ENCODE measurements around the gene MZF1. TPM values are rescaled to one million over a fixed set of nuclear protein-coding genes. Genes with fewer than 3 reads are reported as not detected.
A peak's percentile ranks its signal among the peaks of the same experiment; 100 is the strongest.

The MZF1 gene
- total RNA-seq, 1 experiment from 2014 or later = 25.9 TPM

- ATAC-seq (no peak), DNase-seq (ENCODE audit: low read depth, low spot score) (no peak)
- Histone ChIP-seq H3K27me3 (ENCODE audit: control insufficient read depth, insufficient read depth, low read length) (no peaks in the 10 kb centered on the region), H3K27ac (ENCODE audit: low read length) (peak overlapping the region; percentile 5; the same call in 1 of the 2 replicates), H3K4me3 (ENCODE audit: low read depth in 2 of 2, low read length in 2 of 2) (no peak overlapping the region), H3K4me1 (ENCODE audit: control insufficient read depth, insufficient read depth, low read length) (peaks cover 33% of the 10 kb centered on the region), H3K36me3 (ENCODE audit: control insufficient read depth, insufficient read depth, low read length) (peaks cover 3% of the 10 kb centered on the region; the same call in 1 of the 2 replicates), H3K9me3 (ENCODE audit: control insufficient read depth, insufficient read depth, low read depth, low read length) (no peaks in the 10 kb centered on the region)
- CTCF ChIA-PET = no interaction called here
- in situ Hi-C loops (cut with HindIII; ENCODE audit: low pct_unique_long_range_greater_than_20kb, low sequenced_read_pairs) = no loop called here
- BruUV-seq (replicated peaks) = no TSS peak
- POLR2A ChIA-PET = interaction anchor here (0.8 kb wide), 1 partner anchor 56 kb away, joined by 5 read pairs; the partner anchor contains the start of gene MZF1
- TF ChIP-seq REST (IDR thresholded peaks at IDR 0.05; ENCODE audit: insufficient read depth in 1 of 2, low read depth in 2 of 2, low read length in 1 of 2) (no peak), TCF7L2 (IDR thresholded peaks at IDR 0.05; ENCODE audit: low read depth, low read length) (no peak), POLR2AphosphoS5 (IDR thresholded peaks at IDR 0.05; ENCODE audit: low read depth, low read length) (no peak), SIN3A (IDR thresholded peaks at IDR 0.05; ENCODE audit: borderline replicate concordance, insufficient read depth, low read depth, low read length) (no peak)
- intact Hi-C loops (cut with micrococcal nuclease; ENCODE audit: unreplicated experiment) = no loop called here
Observed at GRCh38 chr19:58516246-58516836, 56.8 kb downstream of the MZF1 start.

DNA sequence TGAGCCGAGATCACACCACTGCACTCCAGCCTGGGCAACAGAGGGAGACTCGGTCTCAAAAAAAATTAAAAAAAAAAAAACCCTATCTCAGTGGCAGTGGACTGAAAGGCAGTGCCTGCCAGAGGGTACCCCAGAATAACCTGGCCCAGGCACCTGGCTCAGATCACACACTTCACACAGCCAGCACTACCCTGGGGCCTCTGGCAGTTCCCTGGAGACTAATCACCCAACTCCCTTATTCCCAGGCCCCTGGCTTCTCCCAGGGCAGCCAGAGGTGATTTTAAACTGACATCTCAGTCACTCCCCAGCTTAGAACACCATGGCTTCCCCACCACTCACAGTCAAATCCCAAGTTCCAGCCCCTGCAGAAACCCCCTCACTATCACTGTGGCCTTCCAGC, 57.9 kb downstream of the MZF1 start:
- no peak overlapping the region for H3K27ac ChIP-seq (ENCODE audit: low read length)
- DNase-seq (ENCODE audit: low read depth, low spot score) = no peak
- H3K36me3 ChIP-seq (ENCODE audit: control insufficient read depth, insufficient read depth, low read length) = peaks cover 3% of the 10 kb centered on the region; the same call in 1 of the 2 replicates
- BruUV-seq (replicated peaks) = TSS peak; percentile 67
- no peaks in the 10 kb centered on the region for H3K9me3 ChIP-seq (ENCODE audit: control insufficient read depth, insufficient read depth, low read depth, low read length)
- ChIA-PET CTCF (no interaction called here), POLR2A (no interaction called here)
- TF ChIP-seq REST (IDR thresholded peaks at IDR 0.05; ENCODE audit: insufficient read depth in 1 of 2, low read depth in 2 of 2, low read length in 1 of 2) (no peak), SIN3A (IDR thresholded peaks at IDR 0.05; ENCODE audit: borderline replicate concordance, insufficient read depth, low read depth, low read length) (no peak), CTCF (IDR thresholded peaks at IDR 0.05) (no peak), TCF7L2 (IDR thresholded peaks at IDR 0.05; ENCODE audit: low read depth, low read length) (no peak), POLR2AphosphoS5 (IDR thresholded peaks at IDR 0.05; ENCODE audit: low read depth, low read length) (no peak)
- no peaks in the 10 kb centered on the region for H3K27me3 ChIP-seq (ENCODE audit: control insufficient read depth, insufficient read depth, low read length)
- in situ Hi-C loops (cut with HindIII; ENCODE audit: low pct_unique_long_range_greater_than_20kb, low sequenced_read_pairs) = no loop called here
- intact Hi-C loops (cut with micrococcal nuclease; ENCODE audit: unreplicated experiment) = no loop called here
- H3K4me3 ChIP-seq (ENCODE audit: low read depth in 2 of 2, low read length in 2 of 2) = no peak overlapping the region
- H3K4me1 ChIP-seq (ENCODE audit: control insufficient read depth, insufficient read depth, low read length) = peaks cover 27% of the 10 kb centered on the region
- ATAC-seq = no peak

All from Panc1 (cell line).